SK-N-SH (cell line): ENCODE data around the gene SACM1L. TPM values are rescaled to one million over a fixed set of nuclear protein-coding genes. Genes with fewer than 3 reads are reported as not detected.

ENCODE experiments used
- CTCF ChIA-PET: fragments of 300-600, 350-600 bp; formaldehyde crosslinking; extraction: SDS; loops from one replicate; lab custom pipeline; 2021; lab: Yijun Ruan, JAX
- POLR2A ChIA-PET: fragments of 350-600 bp; sonication (Branson Sonifier 250); formaldehyde crosslinking; extraction: SDS; loops from one replicate; lab custom pipeline; 2020; ENCODE audit warnings: antibody characterized with exemption, inconsistent platforms; lab: Yijun Ruan, JAX
- DNase-seq: peaks from one replicate; pipeline ENCODE4 v3.0.0; 2012
- H2AFZ ChIP-seq: fragments of 200-600 bp; sonication (generic); 2 replicates; pipeline ENCODE4 v1.8.1; 2016; ENCODE audit warnings: antibody characterized with exemption, mild to moderate bottlenecking, low read depth
- H3F3A ChIP-seq: fragments of 200-600 bp; sonication (generic); replicated peaks from 2 replicates; pipeline ENCODE3; 2016; ENCODE audit warnings: antibody characterized with exemption, mild to moderate bottlenecking; ENCODE audit not compliant: insufficient read depth
- H3K27ac ChIP-seq, 2 experiments: fragments of 200-500 bp in 1 of 2; fragments of 200-600 bp in 1 of 2; sonication (Bioruptor generic) in 1 of 2; sonication (generic), shearing (Covaris generic) in 1 of 2; 2 replicates each; pipeline versions ENCODE4 v1.5.1 to v1.6.1; 2014 to 2016; ENCODE audit warnings: low read depth in 2 of 2, inconsistent platforms in 1 of 2, low read length in 1 of 2, mild to moderate bottlenecking in 1 of 2, mixed read lengths in 1 of 2
- H3K27me3 ChIP-seq: fragments of 200-600 bp; sonication (generic), shearing (Covaris generic); 2 replicates; pipeline ENCODE4 v1.6.1; 2016; ENCODE audit warnings: mixed run types; ENCODE audit not compliant: insufficient read depth
- H3K36me3 ChIP-seq, 2 experiments: fragments of 200-500 bp in 1 of 2; fragments of 200-600 bp in 1 of 2; sonication (Bioruptor generic) in 1 of 2; sonication (generic) in 1 of 2; replicated peaks in 1 of 2; 2 replicates each; pipeline versions ENCODE3 to v1.5.1; 2014 to 2016; ENCODE audit warnings: low read length in 1 of 2, mild to moderate bottlenecking in 1 of 2; ENCODE audit not compliant: insufficient read depth in 2 of 2, control insufficient read depth in 1 of 2
- H3K4me1 ChIP-seq, 2 experiments: fragments of 200-500 bp in 1 of 2; fragments of 200-600 bp in 1 of 2; sonication (Bioruptor generic) in 1 of 2; sonication (generic), shearing (Covaris generic) in 1 of 2; 2 replicates each; pipeline versions ENCODE4 v1.5.1 to v1.6.1; 2014 to 2016; ENCODE audit warnings: low read depth in 1 of 2, low read length in 1 of 2, mixed run types in 1 of 2; ENCODE audit not compliant: insufficient read depth in 2 of 2, control insufficient read depth in 1 of 2
- H3K4me2 ChIP-seq: fragments of 200-600 bp; sonication (generic), shearing (Covaris generic); 2 replicates; pipeline ENCODE4 v1.6.1; 2017; ENCODE audit warnings: mixed run types
- H3K4me3 ChIP-seq, 2 experiments: fragments of 200-500 bp in 1 of 2; fragments of 200-600 bp in 1 of 2; sonication (Bioruptor generic) in 1 of 2; sonication (generic), shearing (Covaris generic) in 1 of 2; 2 replicates each; pipeline versions ENCODE4 v1.5.1 to v1.8.1; 2014 to 2016; ENCODE audit warnings: low read depth in 2 of 2, inconsistent platforms in 1 of 2, low read length in 1 of 2, mild to moderate bottlenecking in 1 of 2, mixed read lengths in 1 of 2, moderate library complexity in 1 of 2
- H3K79me2 ChIP-seq: fragments of 200-600 bp; sonication (generic); 2 replicates; pipeline ENCODE4 v1.8.1; 2017; ENCODE audit warnings: mild to moderate bottlenecking; ENCODE audit not compliant: insufficient read depth
- H3K9ac ChIP-seq: fragments of 200-600 bp; sonication (generic); 2 replicates; pipeline ENCODE4 v1.6.1; 2017; ENCODE audit warnings: mixed run types
- H3K9me2 ChIP-seq: fragments of 200-600 bp; sonication (generic); 2 replicates; pipeline ENCODE4 v1.6.1; 2017; ENCODE audit warnings: mixed run types
- H3K9me3 ChIP-seq: fragments of 200-600 bp; sonication (generic); 2 replicates; pipeline ENCODE4 v1.6.1; 2017; ENCODE audit warnings: mixed run types, mild to moderate bottlenecking, moderate library complexity
- H4K20me1 ChIP-seq: fragments of 200-600 bp; sonication (generic); 2 replicates; pipeline ENCODE4 v1.6.1; 2017; ENCODE audit warnings: mild to moderate bottlenecking, mixed run types; ENCODE audit not compliant: insufficient read depth
- CHD2 ChIP-seq: fragments of 150-350 bp; IDR thresholded peaks from 2 replicates; pipeline ENCODE4 v1.6.1; 2018; ENCODE audit warnings: low read length; ENCODE audit not compliant: partially characterized antibody
- EZH2phosphoT487 ChIP-seq: fragments of 200-600 bp; sonication (generic); IDR thresholded peaks from 2 replicates; pipeline ENCODE4 v1.6.1; 2017; ENCODE audit warnings: low read depth, mixed run types, mild to moderate bottlenecking, antibody characterized with exemption, moderate library complexity, borderline replicate concordance
- FOXM1 ChIP-seq: IDR thresholded peaks from 2 replicates; pipeline ENCODE4 v1.4.0; 2012; ENCODE audit warnings: low read depth, mild to moderate bottlenecking
- MAX ChIP-seq: IDR thresholded peaks from 2 replicates; pipeline ENCODE4 v1.4.0; 2012; ENCODE audit warnings: low read depth
- MEF2A ChIP-seq: IDR thresholded peaks from 2 replicates; pipeline ENCODE4 v1.4.0; 2012; ENCODE audit warnings: low read depth, borderline replicate concordance
- MXI1 ChIP-seq: IDR thresholded peaks from 2 replicates; pipeline ENCODE4 v1.6.1; 2012; ENCODE audit warnings: mild to moderate bottlenecking, low read depth, low read length, improper control_type of control experiment
- NRF1 ChIP-seq: IDR thresholded peaks from 2 replicates; pipeline ENCODE4 v1.6.1; 2012; ENCODE audit warnings: low read depth, mild to moderate bottlenecking, low read length
- PBX3 ChIP-seq: IDR thresholded peaks from 2 replicates; pipeline ENCODE4; 2012
- POLR2AphosphoS5 ChIP-seq: IDR thresholded peaks from 2 replicates; pipeline ENCODE4 v1.6.1; 2012; ENCODE audit warnings: low read depth, low read length
- RXRA ChIP-seq: IDR thresholded peaks from 2 replicates; pipeline ENCODE4 v1.4.0; 2012; ENCODE audit warnings: low read depth, mild to moderate bottlenecking, borderline replicate concordance
- SMC3 ChIP-seq: IDR thresholded peaks from 2 replicates; pipeline ENCODE4 v1.6.1; 2012; ENCODE audit warnings: low read depth, low read length, improper control_type of control experiment
- TAF1 ChIP-seq: IDR thresholded peaks from 2 replicates; pipeline ENCODE4 v1.6.1; 2012; ENCODE audit warnings: low read depth, mild to moderate bottlenecking, low read length, moderate library complexity, borderline replicate concordance
- USF1 ChIP-seq: IDR thresholded peaks from 2 replicates; pipeline ENCODE4 v1.4.0; 2012; ENCODE audit warnings: low read depth, borderline replicate concordance
- USF2 ChIP-seq: fragments of 150-350 bp; IDR thresholded peaks from 2 replicates; pipeline ENCODE4 v1.6.1; 2017; ENCODE audit warnings: antibody characterized with exemption, low read length, low read depth, borderline replicate concordance
- YY1 ChIP-seq: IDR thresholded peaks from 2 replicates; pipeline ENCODE4 v1.4.0; 2012; ENCODE audit warnings: low read depth, mild to moderate bottlenecking
- WGBS: methylation state at CpG from one replicate; pipeline ENCODE4 v1.1.6; 2017; ENCODE audit warnings: low lambda C conversion rate; 5-methylcytosine and 5-hydroxymethylcytosine counted together
- polyA plus RNA-seq, 3 experiments: library from polyadenylated mRNA; depleted of rRNA; stranded (reverse); fragments of >200 nt; gene quantifications; 2 replicates each; pipeline ENCODE4 v1.2.3, GENCODE V29; 2012

Gene SACM1L
- polyA plus RNA-seq, 1 of the 3 experiments (the other 2 are of a cell fraction) = 11.2 TPM

- POLR2A ChIA-PET = no interaction called here
Observed at GRCh38 chr3:45773072-45773471, 83.9 kb downstream of the SACM1L start.

GRCh38 chr3:45773714-45774449 is 84.7 kb downstream of the SACM1L start:
- Histone ChIP-seq H3K4me1 (no peaks in the 10 kb centered on the region), H3K36me3 (no peaks in the 10 kb centered on the region), H4K20me1 (no peaks in the 10 kb centered on the region), H2AFZ (no peak overlapping the region), H3K4me3 (no peak overlapping the region), H3K79me2 (no peaks in the 10 kb centered on the region), H3K9me3 (no peaks in the 10 kb centered on the region), H3K27me3 (peaks cover 20% of the 10 kb centered on the region; the same call in 1 of the 2 replicates), H3K27ac (no peak overlapping the region), H3F3A (no peaks in the 10 kb centered on the region), H3K4me2 (no peak overlapping the region)
- ChIA-PET CTCF (interaction anchor here (0.7 to 2.3 kb wide), 4 partner anchors 13 to 304 kb away, joined by 3 to 11 read pairs (median 4); no protein-coding TSS in a partner anchor), POLR2A (no interaction called here)
- DNase-seq = no peak
- WGBS = 33% methylated on average over 7 of the region's 7 CpGs
- TF ChIP-seq POLR2AphosphoS5 (no peak), SMC3 (no peak), YY1 (no peak), MAX (no peak), RXRA (no peak)
- TF ChIP-seq, all 33 proteins: peak for 0
- H3K9ac ChIP-seq = no peak overlapping the region
- no peaks in the 10 kb centered on the region for H3K9me2 ChIP-seq

More at GRCh38 chr3:45773072-45773471, 83.9 kb downstream of the SACM1L start:
- Histone ChIP-seq H3K4me2 (no peak overlapping the region), H3K36me3 (no peaks in the 10 kb centered on the region), H2AFZ (no peak overlapping the region), H3K9me3 (no peaks in the 10 kb centered on the region), H3K4me1 (no peaks in the 10 kb centered on the region), H3K27me3 (peaks cover 20% of the 10 kb centered on the region; the same call in 1 of the 2 replicates), H3K27ac (no peak overlapping the region), H3K9me2 (no peaks in the 10 kb centered on the region), H3K9ac (no peak overlapping the region), H3K4me3 (no peak overlapping the region), H4K20me1 (no peaks in the 10 kb centered on the region), H3K79me2 (no peaks in the 10 kb centered on the region), H3F3A (no peaks in the 10 kb centered on the region)
- TF ChIP-seq USF1 (no peak), EZH2phosphoT487 (no peak), FOXM1 (no peak), PBX3 (no peak), USF2 (no peak), MXI1 (no peak), MAX (no peak), TAF1 (no peak), MEF2A (no peak), CHD2 (no peak), NRF1 (no peak)
- CTCF ChIA-PET = interaction anchor here (1.2 to 2.3 kb wide), 2 partner anchors 12 to 156 kb away, joined by 3 to 11 read pairs; no protein-coding TSS in a partner anchor
- DNase-seq = no peak
- WGBS = 58% methylated on average over 5 of the region's 5 CpGs
